KG1 (cell line): ENCODE results near the gene FRG2C.
"Not testable (repeated sequence)": the region's sequence is repeated elsewhere in the genome, so short reads cannot be mapped to it uniquely, and the experiment has no call there.

Experiments
- DNase-seq: peaks from one replicate; lab custom pipeline; 2025; lab: John Stamatoyannopoulos, UW

The FRG2C gene

DNA sequence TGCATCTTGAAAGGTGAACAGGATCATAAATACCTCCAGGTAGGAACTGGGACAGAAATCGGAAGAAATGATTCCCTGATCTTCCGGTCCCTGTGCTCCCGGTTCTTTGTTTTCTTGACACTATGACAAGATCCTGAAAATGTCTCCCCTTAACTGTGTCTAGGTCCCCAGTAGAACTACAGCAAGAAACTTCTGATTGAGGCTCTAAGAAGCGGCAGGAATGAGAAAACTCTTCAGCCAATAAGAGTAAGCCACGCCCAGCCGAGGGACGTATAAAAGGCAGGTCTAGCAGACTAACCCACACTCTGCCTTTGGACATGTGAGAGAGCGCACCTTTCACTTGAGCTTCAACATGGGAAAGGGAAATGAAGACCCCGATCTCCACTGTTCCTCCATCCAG is at the start of gene FRG2C:
Gene FRG2C (plus strand): TSS at position 301 of the 400 bp plus-strand sequence. CDS start 52 bp downstream, at position 353.
- DNase-seq = not testable (repeated sequence)

DNA sequence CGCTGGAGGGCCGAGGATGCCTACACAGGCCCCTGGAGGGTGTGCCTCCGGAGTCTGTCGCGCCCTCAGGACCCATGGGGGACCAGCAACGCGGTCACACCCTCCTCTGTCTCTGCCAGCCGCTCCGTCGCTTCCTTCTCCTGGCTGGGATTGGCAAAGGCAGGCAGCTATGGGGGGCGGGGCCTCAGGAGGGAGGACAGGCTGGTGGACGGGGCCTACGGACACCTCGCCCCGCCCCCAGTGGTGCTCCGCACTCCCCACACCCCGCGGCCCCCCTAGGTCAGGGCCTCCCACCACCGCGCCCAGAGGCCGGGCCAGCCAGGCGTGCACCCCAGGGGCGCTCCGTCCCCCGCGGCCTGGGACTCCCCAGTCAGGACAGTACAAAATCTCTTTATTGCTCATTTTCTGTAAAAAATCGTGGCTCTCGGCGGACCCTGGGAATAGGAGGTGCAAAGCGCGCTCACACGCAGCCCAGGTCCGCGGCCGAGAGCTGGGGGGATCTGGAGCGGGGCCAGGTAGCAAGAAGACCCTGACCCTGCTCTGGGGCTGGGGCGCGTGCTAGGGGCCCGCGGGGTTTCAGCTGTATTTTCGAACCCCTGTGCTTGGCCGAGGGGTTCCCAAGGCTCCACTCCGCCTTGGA is 45.3 kb upstream of the FRG2C start:
- DNase-seq = not testable (repeated sequence)

DNA sequence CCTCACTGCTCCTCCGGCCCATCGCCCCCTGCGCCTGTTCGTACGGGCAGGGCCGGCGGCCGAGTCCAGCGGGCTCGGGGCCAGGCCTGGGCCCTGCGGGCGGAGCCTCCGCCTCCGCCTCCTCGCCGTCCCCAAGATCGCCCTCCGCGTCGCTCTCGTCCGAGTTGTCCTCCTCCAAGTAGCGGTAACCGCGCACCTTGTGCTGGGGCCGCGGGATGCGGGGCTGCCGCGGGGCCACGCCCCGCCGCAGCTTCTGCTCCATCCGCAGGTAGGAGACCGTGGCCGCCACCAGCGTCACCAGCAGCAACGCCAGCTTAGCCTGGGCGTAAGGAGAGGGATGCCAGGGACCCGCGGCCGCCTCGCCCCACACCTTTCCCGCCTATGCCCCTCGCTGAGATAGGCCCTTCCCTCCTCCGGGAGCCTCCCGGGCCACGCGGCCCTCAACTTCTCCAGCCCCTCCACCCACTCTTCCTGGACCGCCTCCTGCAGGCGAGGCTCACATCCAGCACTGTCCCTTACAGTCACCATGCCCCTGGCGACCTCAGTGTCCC is 44.6 kb upstream of the FRG2C start:
- DNase-seq = not testable (repeated sequence)

DNA sequence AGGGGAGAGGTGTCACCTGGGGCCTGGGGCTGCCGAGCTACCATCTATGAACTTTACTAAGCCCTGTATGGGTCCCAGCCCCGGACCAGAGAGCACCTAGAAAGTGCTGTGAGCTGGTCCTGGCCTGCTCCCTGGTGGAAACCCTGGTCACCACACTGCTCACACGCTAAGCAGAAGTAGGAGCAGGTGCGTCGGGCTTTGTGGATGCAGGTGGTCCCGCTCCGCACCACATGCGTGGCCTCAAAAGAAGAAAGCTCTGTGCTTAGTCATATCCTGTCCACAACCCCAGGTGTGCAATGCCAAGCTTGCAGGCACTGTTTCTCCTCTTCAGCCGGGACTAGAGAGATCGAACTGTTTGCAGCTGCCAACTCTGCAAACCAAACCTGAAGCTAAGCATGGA is 42.4 kb upstream of the FRG2C start:
- not testable (repeated sequence) for DNase-seq

DNA sequence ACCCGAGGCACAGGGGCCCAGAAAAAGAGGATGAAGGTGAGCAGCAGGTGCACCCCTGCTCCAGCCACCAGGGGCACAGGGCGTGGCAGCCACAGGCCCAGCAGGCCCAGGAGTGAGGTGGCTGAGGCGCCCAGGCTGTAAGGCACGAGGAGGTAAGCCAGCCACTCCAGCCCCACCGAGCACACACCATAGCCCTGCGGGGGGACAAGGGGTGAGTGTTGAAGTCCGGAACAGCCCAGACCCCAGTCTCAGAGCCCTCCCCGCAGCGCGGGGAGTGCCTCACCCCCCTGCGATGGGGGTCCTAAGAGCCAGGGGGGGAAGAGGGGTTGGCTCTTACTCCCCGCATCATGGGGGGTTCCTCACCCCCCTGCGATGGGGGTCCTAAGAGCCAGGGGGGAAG is 40.5 kb upstream of the FRG2C start:
- DNase-seq = not testable (repeated sequence)

DNA sequence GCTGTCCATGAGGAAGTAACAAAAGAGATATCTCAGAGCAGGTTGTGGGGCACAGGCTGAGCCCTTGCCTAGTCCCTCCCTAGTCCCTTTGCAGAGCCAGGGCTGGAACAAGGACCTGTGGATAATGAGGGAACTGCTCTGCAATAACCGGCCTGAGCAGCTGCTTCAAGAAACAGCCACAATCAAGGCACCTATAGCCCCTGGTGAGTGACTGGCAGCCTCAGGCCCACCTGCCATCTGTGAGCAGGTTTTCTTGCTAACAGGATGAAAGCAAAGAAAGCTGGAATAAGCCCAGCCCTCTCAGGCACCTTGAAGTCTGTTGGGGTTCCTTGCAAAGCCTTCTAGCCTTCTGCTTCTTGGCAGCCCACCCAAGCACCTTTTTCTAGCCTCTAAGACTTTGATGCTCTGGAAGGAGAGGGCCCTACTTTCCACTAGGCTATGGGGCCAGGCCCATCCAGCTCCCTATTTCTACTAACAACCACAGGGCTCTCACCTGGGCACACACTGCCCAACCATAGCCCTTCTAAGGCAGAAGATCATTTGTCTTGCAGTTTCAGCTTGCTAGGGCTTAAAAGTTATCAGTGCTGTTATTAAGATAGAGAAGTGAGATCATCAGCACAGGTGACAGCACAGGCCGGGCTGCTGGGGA is 33.1 kb upstream of the FRG2C start:
- DNase-seq = not testable (repeated sequence)

DNA sequence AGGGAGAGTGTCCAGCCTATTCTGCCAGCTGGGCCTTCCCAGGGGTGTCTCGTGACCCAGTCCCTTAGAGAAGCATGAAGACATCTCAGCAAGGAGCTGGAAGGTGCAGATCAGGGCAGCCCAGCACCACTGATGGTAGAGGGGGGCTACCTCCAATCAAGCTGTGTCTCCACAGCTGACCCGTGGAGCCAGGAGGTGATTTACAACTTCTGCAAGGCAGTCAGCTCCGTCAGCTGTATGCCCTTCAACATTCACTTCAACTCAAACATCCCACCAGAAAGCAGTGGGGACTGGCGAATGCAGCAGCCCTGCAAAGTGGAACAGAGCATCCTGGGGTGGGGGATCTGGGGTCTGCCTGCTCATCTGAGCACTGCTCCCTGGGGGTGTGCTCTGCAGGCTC is 32.6 kb upstream of the FRG2C start:
- no peak for DNase-seq

DNA sequence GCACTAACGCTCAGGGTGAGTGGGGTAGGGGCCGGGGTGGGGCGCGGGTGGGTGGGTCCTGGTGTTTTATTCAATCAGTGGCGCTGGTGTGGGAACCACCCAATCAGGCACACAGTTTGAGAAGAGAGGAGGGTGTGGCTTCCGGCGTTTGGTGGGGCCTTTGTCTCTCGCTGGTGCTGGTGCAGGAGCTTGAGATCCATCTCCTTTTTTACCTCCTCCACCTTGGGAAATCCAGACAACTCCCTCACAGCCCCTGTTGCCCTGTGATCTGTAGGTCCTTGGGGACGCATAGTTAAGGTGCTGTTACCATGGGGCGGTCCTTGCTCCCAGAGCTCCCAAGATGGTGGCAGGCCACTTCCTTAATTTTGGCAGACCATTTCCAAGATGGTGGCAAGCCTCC is 25.2 kb upstream of the FRG2C start:
- DNase-seq = not testable (repeated sequence)

DNA sequence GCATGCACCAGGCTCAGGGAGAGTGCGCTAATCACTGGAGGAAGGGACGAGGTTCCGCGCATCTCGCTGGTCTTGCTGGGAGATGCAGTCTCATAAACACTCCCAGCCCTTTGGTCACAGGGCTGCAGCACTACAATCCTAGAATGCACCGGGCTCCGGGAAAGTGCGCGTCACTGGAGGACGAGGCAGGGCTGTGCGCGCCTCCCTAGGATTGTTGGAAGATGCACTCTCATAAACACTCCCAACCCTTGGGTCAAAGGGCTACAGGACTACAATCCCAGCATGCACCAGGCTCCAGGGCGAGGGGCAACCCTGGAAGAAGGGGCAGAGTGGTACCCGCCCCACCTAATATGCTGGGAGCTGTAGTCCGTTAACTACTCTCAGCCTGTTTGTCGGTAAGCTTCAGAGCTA is 23.0 kb upstream of the FRG2C start:
- not testable (repeated sequence) for DNase-seq

DNA sequence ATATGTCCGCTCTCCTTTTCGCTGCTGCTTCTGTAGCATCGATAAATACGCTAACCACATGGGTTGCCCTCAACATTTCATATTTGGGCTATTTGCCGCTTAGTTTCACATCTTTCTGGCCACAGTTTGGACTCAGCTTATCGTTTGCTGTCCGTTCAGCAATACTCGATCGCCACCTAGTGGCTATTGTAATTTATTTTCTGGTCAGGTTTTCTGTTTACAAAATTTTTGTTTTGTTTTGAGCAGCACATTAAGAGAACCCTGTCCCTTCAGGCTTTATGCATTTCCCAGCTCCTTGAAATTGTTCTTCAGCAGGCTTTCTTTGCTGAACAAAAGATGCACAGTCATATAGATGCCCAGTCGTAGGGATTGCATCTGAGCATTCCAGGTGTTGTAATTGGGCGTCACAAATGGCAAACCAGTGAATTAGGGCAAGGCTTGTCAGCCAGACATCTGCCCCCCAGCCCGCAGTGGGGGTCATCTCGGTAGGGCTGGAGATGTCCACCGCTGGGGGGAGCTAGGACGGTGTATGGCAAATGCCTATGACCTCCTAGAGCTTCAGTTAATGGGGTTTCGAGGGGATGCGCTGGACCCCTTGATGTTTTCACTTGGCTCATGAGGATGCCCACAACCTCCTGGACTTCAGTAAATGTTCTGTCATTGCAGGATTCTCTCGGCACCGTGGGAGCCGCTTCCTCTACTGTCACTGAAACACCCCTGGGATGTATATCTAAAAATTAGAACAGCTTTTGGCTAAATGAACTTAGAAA is 20.9 kb upstream of the FRG2C start:
- not testable (repeated sequence) for DNase-seq

DNA sequence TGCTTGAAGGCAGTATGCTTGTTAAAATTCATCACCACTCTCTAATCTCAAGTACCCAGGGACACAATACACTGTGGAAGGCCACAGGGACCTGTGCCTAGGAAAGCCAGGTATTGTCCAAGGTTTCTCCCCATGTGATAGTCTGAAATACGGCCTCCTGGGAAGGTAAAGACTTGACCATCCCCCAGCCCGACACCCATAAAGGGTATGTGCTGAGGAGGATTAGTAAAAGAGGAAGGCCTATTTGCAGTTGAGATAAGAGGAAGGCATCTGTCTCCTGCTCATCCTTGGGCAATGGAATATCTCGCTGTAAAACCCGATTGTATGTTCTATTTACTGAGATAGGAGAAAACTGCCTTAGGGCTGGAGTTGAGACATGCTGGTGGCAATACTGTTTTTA is 18.6 kb upstream of the FRG2C start:
- DNase-seq = not testable (repeated sequence)

DNA sequence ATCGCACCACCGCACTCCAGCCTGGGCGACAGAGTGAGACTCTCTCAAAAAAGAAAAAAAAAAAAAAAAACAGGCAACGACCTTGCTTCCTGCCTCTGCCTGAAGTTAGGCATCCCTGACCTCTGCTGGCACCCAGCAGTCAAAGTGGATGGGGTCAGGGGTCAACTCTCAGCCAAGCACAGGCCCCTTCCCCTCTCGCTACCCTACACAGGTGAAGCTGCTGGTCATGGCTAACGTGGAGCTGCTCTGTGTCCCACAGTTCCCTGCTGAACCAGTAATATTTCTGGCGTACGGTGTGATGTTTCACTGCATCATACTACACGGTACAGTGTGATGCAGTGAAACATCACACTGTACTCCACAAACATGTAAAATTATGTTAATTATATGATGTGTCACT is 13.9 kb upstream of the FRG2C start:
- DNase-seq = no peak

DNA sequence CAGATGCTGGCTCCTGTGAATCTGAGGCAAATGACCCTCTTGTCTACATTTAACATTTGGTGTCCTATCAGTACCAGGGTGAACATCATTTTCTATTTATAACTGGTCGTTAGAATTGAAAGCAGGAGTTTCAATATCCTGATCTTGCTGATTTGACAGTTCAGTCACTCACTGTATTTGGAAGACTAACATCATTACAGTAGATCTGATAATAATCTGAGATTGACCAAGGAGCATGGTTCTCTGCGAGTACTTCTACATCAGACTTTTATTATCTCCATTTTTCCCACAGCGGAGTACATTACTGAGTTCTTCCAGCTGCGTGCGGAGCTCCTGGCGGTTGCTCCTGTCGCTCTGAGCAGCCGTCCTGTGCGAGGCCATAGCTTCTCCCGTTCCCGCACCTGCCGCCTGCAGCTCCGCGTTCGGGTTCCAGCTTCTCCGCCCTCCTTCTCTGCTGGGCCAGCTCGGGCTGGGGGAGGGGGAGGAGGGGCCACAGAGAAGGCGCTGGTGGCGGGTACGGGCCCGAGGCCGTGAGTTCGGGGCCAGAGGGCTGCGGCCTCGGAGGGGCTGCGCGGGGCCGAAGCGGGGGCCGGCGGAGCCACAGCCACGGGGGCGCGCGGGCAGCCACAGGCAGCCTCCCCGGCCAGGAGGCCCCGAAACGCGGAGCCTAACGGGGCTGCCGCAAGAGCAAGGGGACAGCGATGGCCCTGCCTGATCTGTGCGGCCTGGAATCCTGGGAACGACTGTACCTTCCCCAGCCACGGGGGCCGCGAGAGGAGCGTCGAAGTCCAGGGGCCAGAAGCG is 8.8 kb upstream of the FRG2C start:
- not testable (repeated sequence) for DNase-seq

DNA sequence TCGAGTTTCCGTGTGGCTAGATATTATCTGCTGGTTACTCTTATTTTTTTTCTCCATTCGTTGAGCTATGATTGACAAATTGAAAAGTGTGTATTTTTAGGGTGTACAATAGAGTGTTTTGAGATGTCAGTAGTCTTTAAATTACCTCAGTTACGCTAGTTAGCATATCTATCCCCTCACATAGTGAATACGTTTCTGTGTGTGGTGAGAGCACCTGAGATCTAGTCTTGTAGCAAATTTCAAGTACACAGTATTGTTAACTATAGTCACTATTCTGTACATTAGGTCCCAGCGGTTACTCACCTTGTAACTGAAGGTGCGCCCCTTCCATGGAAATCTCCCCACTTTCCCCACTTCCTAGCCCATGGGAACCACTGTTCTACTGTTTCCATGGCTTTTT is 8.2 kb upstream of the FRG2C start:
- DNase-seq = not testable (repeated sequence)

DNA sequence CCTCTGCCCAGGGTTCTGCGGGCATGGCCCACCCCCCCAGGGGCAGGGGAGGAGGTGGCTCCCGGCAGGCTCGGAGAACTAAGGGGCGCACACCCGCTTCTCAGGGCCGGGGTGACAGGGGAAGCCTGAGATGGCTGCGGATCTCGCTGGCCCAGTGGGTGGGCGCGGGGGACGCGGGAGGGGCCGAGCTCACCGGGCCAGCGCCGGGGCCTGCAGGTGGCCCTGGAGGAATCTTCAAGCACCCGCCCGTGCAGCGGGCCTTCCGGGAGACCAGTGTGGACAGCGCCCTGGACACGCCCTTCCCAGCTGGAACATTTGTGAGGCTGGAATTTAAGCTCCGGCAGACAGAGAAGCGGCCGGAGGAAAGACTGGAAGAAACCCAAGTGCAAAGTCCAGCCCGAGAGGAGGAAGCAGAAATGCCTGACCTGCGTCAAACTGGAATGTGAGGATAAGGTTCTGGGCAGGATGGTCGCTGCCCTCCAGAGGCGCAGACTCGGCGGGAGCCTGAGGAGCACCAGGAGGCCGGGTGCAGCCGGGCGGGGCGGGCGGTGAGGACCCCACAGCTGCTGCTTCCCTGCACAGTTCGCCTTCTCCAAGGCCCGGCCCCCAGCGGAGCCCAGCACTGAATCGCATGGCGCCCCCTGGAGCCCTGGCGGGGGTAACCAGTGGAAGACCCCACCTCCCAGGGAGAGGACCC is 5.6 kb upstream of the FRG2C start:
- DNase-seq = not testable (repeated sequence)

DNA sequence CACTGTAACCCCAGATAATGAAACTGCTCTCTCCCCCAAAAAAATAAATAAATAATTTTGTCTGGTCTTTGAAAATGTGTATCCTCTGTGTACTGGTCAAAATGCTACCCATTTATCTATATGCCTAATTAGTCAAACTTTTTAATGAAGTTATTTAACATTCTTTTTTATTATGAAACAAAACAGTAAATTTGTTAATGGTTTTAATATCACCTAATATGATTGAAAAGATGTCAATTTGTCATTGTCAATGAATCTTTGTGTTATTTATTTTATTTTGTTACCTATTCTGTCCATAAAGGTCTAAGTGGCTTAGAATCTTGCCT is 5.1 kb upstream of the FRG2C start:
- not testable (repeated sequence) for DNase-seq

DNA sequence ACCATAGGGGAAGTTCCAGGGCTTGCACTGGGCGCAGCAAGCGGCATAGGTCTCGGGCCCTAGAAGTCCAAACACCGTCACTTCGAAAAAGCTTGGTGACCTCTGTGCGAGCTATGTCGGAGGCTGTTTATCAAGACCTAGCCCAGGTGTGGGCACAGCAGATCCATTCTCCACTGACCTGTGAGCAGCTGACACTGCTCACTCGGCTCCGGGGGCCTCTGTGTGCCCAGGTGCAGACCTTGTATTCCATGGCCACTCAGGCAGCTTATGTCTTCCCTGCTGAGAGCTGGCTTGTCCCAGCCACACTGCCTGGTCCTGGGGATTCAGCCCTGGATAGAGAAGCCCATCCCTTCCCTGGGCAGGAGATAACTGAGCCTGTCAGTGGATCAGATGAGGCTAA is 1.5 kb downstream of the FRG2C start:
- DNase-seq = not testable (repeated sequence)

DNA sequence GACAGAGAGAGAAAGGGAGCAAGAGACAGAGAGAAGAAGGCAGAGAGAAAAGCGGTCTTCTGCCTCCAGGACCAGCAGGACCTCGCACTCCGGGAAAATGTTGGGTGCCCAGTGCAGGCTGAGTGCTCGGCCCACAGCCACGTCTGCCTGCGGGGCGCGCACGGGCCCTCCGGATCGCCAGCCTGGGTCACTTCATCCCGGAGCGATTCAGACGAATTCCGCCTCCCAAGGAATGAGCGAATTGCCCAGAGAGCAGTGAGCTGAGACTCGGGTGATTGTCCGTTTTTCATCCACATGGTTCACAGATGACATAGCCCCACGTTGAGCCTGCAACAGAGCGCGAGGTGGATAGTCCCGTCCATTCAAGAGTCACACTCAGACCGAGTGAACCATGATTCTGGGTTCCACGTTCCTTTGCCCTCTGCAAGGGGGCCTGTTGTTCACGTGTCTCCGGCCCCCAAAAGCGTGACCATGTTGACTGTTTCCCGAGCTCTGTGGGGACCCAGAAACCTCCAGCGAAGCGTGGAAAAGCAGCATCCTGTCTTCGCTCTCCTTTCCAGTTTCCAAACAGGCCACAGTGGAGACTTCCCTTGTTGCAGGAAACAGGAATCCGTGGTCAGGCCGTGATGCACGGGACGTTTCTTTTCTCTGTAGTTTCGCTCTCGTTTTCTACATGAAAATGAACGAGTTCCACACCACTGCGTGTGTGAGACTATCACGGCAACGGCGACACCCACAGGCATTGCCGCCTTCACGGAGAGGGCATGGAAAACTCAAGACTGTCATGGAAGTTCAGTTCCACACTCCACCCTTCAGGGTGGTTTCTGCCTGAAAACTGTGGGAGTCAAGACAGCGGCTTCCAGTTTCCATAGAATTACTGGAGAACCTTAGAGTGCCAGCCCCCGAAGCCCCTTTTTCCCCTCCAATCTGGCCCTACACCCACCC is 3.9 kb downstream of the FRG2C start:
- not testable (repeated sequence) for DNase-seq

DNA sequence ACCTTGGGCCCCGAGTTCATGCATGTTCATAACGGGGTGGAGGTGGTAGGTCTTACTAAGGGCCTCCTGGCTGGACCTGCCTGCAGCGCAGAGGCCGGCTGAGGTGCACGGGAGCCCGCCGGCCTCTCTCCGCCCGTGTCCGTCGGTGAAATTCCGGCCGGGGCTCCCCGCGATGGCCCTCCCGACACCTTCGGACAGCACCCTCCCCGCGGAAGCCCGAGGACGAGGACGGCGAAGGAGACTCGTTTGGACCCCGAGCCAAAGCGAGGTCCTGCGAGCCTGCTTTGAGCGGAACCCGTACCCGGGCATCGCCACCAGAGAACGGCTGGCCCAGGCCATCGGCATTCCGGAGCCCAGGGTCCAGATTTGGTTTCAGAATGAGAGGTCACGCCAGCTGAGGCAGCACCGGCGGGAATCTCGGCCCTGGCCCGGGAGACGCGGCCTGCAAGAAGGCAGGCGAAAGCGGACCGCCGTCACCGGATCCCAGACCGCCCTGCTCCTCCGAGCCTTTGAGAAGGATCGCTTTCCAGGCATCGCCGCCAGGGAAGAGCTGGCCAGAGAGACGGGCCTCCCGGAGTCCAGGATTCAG is 4.7 kb downstream of the FRG2C start:
- DNase-seq = not testable (repeated sequence)
